NK-92 treated with Interleukin-12 subunit alpha and Interleukin-12 subunit beta, amount 100 ng/mL, for 24 hours (cell line): ENCODE data around the gene TSPAN11.
"Not testable (repeated sequence)": the region's sequence is repeated elsewhere in the genome, so short reads cannot be mapped to it uniquely, and the experiment has no call there.

Source experiments
- DNase-seq: peaks from one replicate; lab custom pipeline; 2025; lab: John Stamatoyannopoulos, UW

TSPAN11 gene

DNA sequence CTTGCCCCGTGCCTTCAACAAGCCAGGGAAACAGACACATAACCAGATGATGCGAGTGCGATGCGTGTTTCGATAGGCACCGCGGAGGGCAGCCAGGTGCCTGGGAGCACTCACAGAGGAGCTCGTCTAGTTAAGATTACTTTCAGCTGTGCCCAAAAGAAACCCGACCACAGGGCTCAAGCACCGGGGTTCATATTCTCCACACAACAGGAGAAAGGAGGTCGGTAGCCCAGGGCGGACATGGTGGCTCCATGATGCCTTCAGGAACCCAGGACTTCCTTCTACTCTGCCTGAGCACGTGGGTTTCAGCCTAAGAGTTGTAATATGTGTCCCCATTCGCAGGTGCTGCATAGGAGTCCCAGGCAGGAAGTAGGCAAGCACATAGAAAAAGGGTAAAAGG, 93.4 kb downstream of the TSPAN11 start:
- DNase-seq = no peak

DNA sequence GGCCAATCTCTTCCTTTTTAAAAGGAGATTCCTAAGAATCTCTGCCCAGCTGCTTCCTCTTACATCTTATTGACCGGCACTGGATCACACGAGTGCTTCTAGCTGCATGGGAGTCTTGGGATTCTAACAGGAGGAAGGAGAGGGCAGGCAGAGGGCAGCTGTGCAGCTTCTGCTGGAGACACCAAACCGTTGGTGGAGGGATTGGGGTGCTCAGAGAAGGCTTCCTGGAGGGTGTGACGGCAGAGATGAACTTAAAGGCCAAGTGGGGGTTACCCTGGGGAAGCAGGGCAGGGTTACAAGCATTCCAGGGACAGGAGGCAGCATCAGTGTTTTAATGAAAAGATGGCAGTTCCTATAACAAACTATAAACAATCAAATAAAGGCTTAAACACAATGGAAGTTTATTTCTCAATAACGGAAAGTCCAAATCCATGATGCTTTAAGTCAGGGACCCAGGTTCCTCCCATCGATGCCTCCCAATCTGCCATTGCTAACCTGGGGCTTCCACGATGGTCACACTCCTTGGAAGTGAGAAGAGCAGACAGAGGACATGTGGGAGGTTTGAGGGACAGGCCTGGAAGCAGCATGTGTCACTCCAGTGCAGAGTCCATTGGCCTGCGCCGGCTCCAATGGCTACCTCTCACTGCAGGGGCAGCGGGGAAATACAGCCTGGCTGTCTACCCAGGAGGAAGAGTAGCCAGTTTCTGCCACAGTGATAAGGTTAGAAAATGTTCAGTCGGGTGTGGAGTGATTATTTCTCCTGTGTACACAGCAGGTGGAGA, 94.0 kb downstream of the TSPAN11 start:
- DNase-seq = no peak

DNA sequence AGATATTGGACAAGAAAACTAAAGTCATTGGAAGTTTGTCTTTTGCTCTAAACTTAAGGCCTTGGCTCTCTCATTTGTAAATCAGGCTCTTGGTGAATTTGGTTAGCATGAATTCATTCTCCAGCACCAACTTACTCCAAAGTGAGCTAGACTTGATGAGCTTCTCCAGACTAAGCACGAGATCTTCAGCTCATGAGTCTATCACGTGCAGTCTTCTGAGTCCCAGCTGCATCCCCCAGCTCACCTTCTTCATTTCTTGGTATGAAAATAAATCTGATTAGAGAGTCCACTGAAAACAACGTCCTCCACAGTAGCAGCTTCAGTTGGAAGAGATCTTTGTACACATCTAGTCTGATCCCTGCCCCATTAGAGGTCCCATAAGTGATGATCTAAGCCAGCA, 94.6 kb downstream of the TSPAN11 start:
- DNase-seq = no peak

DNA sequence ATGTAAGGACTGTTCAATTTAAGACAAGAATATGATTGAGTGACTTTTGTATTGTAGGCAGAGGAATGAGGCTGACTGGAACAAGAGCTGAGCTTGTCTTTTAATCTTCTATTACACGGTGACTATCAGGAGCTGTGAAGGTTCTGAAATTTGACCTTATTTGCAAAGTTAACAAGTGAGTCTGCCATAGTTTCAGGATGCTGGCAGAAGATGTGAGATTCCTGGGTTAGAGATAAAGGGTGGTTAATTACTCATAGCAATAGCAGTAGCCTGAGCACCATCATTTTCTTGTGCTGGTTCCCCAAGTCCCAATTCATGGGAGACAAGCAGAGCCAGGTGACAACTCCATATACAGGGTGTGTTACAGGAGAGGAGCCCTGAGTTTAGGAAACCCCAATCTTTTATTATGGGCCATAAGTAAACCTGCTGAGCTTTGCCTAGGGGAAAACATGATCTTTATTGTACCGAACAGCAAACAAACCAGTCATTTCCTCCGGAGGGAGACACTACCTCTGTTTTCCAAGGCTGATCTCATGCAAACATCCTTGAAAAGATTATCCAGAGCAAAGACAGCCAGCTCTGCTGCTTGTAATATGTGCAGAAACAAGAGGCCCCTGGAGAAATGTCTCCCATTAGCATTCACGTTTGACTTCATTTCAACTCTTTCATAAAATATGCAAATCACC, 95.4 kb downstream of the TSPAN11 start:
- DNase-seq = no peak

DNA sequence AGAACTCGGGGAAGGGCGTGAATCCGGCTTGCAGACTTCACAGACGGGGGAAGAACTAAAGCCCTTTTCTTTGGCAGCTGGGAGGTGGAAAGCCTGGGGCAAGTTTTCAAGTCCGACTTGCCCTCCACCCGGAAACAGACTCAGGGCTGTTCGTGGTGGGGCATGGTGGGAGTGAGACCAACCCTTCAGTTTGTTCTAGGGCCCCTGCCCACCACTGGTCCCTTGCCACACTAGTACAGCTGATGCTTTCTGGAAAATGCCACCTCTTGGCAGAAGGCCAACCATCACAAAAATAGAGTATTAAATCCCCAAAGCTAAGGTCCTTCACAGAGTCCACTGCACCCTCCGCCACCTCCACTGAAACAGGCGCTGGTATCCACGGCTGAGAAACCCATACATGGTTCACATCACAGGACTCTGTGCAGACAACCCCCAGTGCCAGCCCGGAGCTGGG, 96.8 kb downstream of the TSPAN11 start:
- DNase-seq = no peak

DNA sequence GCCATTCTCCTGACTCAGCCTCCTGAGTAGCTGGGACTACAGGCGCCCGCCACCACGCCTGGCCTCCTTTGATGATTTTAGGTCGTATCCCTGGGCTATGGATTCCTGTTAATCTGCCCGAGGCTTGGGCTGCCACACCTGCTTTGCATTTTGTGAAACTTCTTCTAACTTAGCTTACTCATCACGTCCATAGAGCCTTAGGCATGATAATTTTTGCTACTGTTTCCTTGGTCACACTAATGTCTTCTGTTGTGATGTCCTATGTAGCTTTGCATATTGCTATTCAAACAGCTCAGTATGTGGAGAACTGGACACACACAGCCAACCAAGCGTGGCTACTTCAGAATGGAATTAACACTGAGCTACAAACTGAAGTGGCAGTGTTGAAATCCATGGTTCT, 99.7 kb downstream of the TSPAN11 start:
- DNase-seq = no peak

DNA sequence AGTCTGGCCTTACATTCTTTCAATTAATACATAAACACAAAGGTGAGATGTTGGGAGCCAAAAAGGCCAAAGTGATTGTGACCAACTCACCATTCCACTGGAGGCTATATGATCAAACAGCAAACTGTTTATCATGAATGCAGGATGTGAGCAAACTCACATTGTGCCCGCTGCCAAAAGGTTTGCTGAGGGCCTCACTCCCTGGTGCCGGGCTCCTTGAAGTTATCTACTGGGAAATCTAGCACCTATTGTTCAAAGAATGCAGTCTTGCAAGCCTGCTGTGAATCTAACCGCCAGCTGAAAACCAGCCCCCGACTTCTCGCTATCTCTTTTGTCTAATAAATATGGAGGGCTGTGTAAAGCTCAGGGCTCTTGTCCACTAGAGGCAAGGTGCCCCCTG, 100.5 kb downstream of the TSPAN11 start:
- not testable (repeated sequence) for DNase-seq

DNA sequence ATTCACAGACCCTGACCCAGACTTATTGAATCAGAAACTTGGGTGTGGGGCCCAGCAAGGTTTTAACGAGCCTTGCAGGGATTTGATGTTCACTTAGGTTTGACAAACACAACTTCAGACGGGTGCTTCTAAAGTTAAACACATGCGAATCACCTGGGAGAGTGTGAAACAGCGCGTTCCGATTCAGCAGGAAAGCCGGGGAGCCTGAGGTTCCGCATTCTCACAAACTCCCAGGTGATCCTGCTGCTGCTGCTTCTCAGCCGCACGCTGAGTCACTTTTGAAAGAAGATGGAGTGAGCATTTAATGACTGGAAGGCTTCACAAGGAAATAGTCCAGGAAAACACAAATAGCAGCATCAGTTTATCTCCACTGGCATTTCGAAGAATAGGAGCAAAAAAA, 102.9 kb downstream of the TSPAN11 start:
- no peak for DNase-seq

DNA sequence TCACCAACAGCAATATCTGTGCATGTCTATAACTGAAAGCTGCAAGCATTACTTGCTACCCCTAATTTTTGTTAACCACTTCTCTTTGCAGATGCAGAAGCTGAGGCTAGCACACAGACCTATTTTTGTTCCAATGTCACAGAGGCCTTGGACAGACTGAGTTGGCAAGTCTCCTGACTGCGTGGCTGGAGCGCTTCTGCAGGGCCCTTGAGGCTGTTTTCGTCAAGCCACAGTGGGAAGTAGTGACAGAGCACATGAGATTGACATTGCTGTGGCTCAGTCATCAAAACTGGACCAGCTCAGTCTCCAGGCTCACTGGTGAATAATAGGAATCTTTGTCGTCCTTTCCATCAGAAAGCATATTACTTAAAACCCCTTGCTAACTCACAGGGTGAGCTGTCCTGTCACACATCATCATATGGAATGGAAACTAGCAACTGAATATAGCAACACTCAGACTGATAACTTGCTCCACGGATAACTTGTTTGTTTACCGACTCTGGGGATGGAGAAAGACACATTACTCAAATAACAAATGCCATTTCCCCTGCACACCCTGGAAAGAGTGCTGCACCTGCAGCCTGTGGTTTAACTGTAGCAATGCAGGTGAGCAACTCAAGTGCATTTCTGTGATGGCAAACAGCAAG, 103.5 kb downstream of the TSPAN11 start:
- no peak for DNase-seq

DNA sequence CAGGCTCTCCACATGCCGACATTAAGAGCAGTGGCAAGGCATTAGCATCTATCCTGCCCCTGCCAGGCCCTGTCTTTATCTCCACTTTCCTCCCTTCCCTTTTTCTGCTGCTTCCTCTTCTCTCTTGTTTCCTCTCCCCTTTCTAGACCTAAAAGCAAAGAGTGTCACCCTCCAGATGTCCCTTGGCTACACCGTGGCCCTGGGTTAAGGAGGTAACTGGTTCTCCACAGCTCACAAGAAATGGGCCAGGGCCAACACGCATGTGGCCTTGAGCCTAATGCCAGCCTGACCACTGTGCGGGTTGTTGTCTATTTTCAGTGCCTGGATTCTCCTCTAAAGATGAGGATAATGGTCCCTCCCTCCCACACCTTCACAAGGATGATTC, 105.4 kb downstream of the TSPAN11 start:
- no peak for DNase-seq

DNA sequence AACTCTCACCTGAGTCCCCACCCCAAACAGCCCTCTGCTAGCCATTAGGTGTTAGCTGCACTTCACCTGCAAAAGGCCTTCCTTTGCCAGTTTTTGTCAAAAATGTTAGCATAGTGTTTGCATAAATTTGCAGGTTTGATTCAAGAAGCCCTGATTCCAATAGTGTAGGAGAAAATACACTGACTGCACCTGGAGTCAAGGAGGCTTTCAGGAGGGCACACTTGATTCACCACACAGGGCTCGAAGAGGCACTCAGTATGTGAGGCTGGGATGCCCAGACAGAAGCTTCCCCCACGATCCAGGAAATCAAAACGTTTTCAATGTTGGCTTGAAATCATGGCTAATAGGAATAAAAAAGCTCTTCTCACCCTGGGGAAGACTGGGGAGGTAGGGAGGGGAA, 106.6 kb downstream of the TSPAN11 start:
- DNase-seq = no peak

DNA sequence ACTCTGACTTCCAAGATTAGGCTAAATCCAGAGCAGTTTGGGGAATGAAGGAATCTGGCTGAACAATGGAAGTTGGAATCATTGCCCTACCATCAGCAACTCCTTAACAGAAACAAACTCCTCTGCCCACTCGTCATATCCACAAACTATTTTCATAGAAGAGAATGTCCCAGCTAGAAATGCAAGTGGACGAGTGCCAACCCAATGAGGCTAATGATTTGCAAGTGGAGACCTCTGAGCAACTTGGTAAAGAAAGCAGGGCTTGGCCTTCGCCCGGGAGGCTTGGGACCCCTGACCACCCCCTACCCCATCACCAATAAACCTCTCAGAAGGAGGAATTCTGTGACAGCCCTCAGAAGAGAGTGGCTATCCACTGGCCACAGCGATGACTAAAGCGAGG, 107.1 kb downstream of the TSPAN11 start:
- DNase-seq = no peak

DNA sequence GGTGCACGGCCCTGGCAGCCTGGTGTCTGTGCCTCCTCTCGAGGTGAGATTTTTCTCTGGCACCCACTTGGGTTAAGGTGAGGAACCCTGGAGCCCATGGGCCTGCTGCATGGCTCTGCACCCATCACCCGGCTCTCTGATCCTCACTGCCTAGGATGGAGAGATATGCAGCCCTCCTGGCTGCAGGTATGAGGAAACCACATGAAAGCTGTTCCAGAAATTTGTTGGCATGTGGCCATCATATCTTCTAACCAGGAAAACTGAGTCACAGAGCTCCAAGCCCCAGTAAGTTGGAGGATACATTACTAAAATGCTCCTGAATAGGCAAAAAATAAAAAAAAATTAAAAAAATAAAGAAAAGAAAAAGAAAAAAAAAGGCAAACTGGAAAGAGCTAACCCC, 107.8 kb downstream of the TSPAN11 start:
- DNase-seq = no peak

DNA sequence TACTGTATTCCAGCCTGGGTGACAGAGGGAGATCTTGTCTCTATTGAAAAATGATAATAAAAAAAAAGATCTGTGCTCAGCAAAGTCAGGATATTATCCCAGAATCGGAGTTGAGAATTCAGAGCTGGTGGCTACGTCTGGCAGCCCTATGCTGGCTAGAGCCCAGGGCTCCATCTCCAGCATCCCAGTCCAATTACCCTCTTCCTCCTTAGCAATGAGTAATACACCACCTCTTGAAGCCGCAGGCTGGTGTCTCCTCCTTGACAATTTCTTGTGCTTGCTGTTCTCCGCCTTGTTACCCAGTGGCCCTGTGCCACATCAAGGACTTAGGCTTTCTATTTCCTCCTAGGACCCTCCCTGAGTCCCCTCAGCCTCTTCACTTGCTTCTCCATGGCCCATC, 108.7 kb downstream of the TSPAN11 start:
- DNase-seq = no peak

DNA sequence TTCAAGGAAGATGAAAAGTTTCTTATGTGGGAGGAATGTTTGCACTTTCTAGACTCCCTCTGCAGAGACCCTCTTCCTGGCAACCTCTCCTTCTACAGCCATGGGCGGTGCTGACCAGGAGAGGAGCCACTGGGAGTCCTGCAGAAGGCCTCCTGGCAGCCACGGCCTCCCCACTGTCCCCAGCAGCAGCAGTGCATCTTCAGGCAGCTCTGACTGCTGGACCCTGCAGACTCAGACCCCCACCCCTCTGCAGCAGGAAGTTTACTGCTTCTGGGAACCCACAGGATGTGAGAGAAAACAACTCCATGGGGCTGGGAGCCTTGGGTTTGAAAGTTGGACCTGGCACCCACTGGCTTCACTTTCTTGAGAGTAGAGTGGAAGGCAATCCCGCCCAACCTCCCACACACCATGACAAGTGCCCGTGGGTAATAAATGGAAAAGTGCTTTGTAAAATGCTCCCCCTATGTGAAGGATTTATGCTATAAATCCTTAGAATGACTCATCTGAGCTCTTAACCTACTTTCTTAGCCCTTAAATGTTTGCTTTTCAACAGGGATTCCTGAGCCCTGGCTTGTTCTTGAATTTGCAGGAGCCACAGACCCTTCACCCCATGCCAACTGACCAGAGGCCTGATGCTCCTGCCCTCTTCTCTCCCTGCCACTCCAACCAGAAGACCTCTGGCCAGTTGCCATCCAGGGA, 109.6 kb downstream of the TSPAN11 start:
- no peak for DNase-seq

DNA sequence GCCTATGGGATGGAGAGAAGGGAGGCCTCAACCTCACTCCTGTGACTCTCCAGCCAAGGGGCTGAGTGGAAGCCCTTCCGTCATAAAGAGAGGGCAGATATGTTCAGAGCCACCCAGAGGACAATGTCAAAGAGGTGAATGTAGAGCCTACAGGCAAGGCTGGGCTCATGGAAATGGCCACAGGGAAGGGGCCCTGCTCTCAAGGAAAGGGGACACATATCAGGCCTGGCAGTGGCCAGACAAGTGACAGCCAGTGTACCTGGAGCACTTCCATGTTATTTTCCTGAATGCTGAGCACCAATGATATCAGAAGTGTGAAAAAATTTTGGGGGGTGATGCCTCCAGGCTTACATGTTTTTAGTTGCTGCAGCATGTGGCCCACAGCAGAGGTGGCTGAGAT, 110.5 kb downstream of the TSPAN11 start:
- DNase-seq = no peak

DNA sequence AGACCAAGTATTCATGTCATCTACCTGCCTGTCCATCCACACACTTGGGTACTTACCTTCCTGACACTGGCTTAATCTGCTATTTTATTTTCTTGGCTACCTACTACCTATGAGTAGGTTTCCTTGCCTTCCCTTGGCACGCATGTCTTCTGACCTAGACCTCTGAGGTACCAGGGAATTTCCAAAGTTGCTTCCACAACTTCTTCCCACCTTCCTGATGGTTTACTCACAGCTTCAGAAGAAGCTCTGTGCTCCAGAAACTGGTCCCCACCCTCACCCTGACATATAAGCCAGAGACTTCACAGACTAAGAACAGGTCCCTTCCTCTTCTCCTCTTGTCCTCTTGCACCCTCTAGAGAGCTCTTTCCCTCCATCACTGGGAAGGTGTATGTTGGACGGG, 111.4 kb downstream of the TSPAN11 start:
- no peak for DNase-seq

DNA sequence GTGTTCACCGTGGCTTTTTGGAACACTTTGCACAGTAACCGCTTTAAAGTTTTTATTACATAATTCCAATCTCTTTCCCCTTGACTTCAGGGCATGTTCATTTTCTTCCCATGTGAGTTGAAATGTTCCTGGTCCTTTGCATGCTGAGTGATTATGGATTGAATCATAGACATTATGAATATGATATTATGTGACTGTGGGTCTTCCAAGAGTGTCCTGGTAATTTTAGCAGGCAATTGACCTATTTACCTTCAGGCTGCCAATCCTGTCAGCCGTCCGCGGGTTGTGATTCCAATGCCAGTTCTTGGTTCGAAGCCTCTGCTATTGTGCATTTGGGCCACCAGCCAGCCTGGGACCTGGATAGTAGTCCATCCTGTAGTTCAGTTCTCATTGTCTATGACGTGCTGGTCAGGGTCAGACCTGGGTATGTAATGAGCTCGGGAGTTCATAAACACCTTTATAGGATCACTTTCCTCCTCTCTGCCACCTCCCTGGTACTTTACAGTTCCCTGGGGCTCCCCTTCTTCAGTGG, 114.6 kb downstream of the TSPAN11 start:
- no peak for DNase-seq
